Panc1 (cell line): Measurements from ENCODE around the gene KLHL12. TPM values are rescaled to one million over a fixed set of nuclear protein-coding genes. Genes with fewer than 3 reads are reported as not detected.

ENCODE experiments used
- ATAC-seq: fragments of 200-7000 bp; cut with Tn5 transposase; 2 replicates; pipeline ENCODE4 v1.9.1; 2020; ENCODE audit warnings: mild to moderate bottlenecking, moderate library complexity
- BruUV-seq: library from RNA; stranded (reverse); fragments of 400-500 nt; replicated peaks from 2 replicates; lab custom pipeline; 2021; lab: Mats Ljungman, UMichigan
- CTCF ChIA-PET: fragments of 300-600 bp; sonication (Branson Sonifier 250); formaldehyde crosslinking; loops from one replicate; lab custom pipeline; 2022; ENCODE audit warnings: antibody characterized with exemption; lab: Charles Lee
- POLR2A ChIA-PET: fragments of 300-600 bp; sonication (Branson Sonifier 250); formaldehyde crosslinking; loops from one replicate; lab custom pipeline; 2022; ENCODE audit warnings: antibody characterized with exemption; lab: Charles Lee
- DNase-seq: peaks from one replicate; pipeline ENCODE4 v3.0.0-alpha.2; 2010; ENCODE audit warnings: low read depth, low spot score
- H3K27ac ChIP-seq: 2 replicates; pipeline ENCODE4 v1.5.1; 2011; ENCODE audit warnings: mild to moderate bottlenecking, low read length, inconsistent platforms
- H3K27me3 ChIP-seq: fragments of 200-500 bp; sonication (Bioruptor generic); 2 replicates; pipeline ENCODE4 v1.6.0; 2014; ENCODE audit warnings: low read length, inconsistent platforms; ENCODE audit not compliant: control insufficient read depth, insufficient read depth
- H3K36me3 ChIP-seq: fragments of 200-500 bp; sonication (Bioruptor generic); 2 replicates; pipeline ENCODE4 v1.5.1; 2014; ENCODE audit warnings: inconsistent platforms, mild to moderate bottlenecking, low read length, moderate library complexity; ENCODE audit not compliant: control insufficient read depth, insufficient read depth
- H3K4me1 ChIP-seq: 2 replicates; pipeline ENCODE4 v1.5.1; 2011; ENCODE audit warnings: inconsistent platforms, mild to moderate bottlenecking, low read length, moderate library complexity; ENCODE audit not compliant: control insufficient read depth, insufficient read depth
- H3K4me3 ChIP-seq, 2 experiments: 2 replicates each; pipeline ENCODE4 v1.5.1; 2011 to 2012; ENCODE audit warnings: low read depth in 2 of 2, low read length in 2 of 2, mild to moderate bottlenecking in 2 of 2, inconsistent platforms in 1 of 2, moderate library complexity in 1 of 2
- H3K9me3 ChIP-seq: fragments of 200-500 bp; sonication (Bioruptor generic); 2 replicates; pipeline ENCODE4 v1.5.1; 2014; ENCODE audit warnings: low read depth, mild to moderate bottlenecking, inconsistent platforms, low read length, moderate library complexity; ENCODE audit not compliant: control insufficient read depth, insufficient read depth
- CTCF ChIP-seq: fragments of 450-650 bp; IDR thresholded peaks from 2 replicates; pipeline ENCODE4 v1.5.1; 2017; ENCODE audit warnings: mild to moderate bottlenecking
- POLR2AphosphoS5 ChIP-seq: IDR thresholded peaks from 2 replicates; pipeline ENCODE4 v1.6.1; 2012; ENCODE audit warnings: mild to moderate bottlenecking, low read depth, low read length, moderate library complexity
- REST ChIP-seq, 2 experiments: IDR thresholded peaks; 2 replicates each; pipeline ENCODE4 v1.6.1; 2011 to 2012; ENCODE audit warnings: low read depth in 2 of 2, control low read depth in 1 of 2, low read length in 1 of 2, mild to moderate bottlenecking in 1 of 2, moderate library complexity in 1 of 2; ENCODE audit not compliant: insufficient read depth in 1 of 2
- SIN3A ChIP-seq: IDR thresholded peaks from 2 replicates; pipeline ENCODE4 v1.6.1; 2012; ENCODE audit warnings: low read depth, mild to moderate bottlenecking, low read length, moderate library complexity, borderline replicate concordance; ENCODE audit not compliant: insufficient read depth
- TCF7L2 ChIP-seq: IDR thresholded peaks from 2 replicates; pipeline ENCODE4 v1.6.1; 2011; ENCODE audit warnings: mild to moderate bottlenecking, low read depth, low read length, inconsistent platforms
- in situ Hi-C: cut with HindIII; loops from 2 replicates; pipeline ENCODE4 v1.10.0; 2016; ENCODE audit warnings: low sequenced_read_pairs, low pct_unique_long_range_greater_than_20kb
- intact Hi-C: fragments of 100-400 bp; cut with micrococcal nuclease; formaldehyde crosslinking; loops from one replicate; pipeline ENCODE4 v1.10.0; 2022; ENCODE audit not compliant: unreplicated experiment
- total RNA-seq: library from RNA; stranded (reverse); gene quantifications from one replicate; pipeline ENCODE4 v1.2.1, GENCODE V29; 2021; ENCODE audit not compliant: unreplicated experiment

The KLHL12 gene
- total RNA-seq, 1 experiment from 2014 or later = 37.8 TPM

- Histone ChIP-seq H3K27me3 (no peaks in the 10 kb centered on the region), H3K4me3 (no peak overlapping the region), H3K9me3 (no peaks in the 10 kb centered on the region), H3K27ac (no peak overlapping the region), H3K36me3 (no peaks in the 10 kb centered on the region), H3K4me1 (no peaks in the 10 kb centered on the region)
- BruUV-seq = no TSS peak
- DNase-seq (no peak), ATAC-seq (no peak)
- intact Hi-C loops (no loop called here), in situ Hi-C loops (no loop called here)
- POLR2A ChIA-PET = no interaction called here
- CTCF ChIA-PET = no interaction called here
- TF ChIP-seq REST (IDR thresholded peaks at IDR 0.05; ENCODE audit: insufficient read depth in 1 of 2, low read depth in 2 of 2, low read length in 1 of 2) = no peak
- no peak for TF ChIP-seq SIN3A
- TF ChIP-seq CTCF = no peak
- TF ChIP-seq POLR2AphosphoS5 = no peak
- TF ChIP-seq TCF7L2 = no peak
Measured at GRCh38 chr1:202848191-202848542, 78.9 kb downstream of the KLHL12 start.

GRCh38 chr1:202844935-202845334 lies 82.1 kb downstream of the KLHL12 start:
- DNase-seq = no peak
- BruUV-seq = no TSS peak
- Histone ChIP-seq H3K4me1 (no peaks in the 10 kb centered on the region), H3K27me3 (no peaks in the 10 kb centered on the region), H3K9me3 (no peaks in the 10 kb centered on the region), H3K4me3 (no peak overlapping the region), H3K36me3 (no peaks in the 10 kb centered on the region), H3K27ac (no peak overlapping the region)
- ChIA-PET CTCF (no interaction called here), POLR2A (interaction anchor here (0.6 kb wide), 1 partner anchor 74 kb away, joined by 3 read pairs; no protein-coding TSS in a partner anchor)
- intact Hi-C loops = no loop called here
- in situ Hi-C loops = no loop called here
- ATAC-seq = no peak
- TF ChIP-seq TCF7L2 (no peak), CTCF (no peak), REST (IDR thresholded peaks at IDR 0.05; ENCODE audit: insufficient read depth in 1 of 2, low read depth in 2 of 2, low read length in 1 of 2) (no peak), SIN3A (no peak), POLR2AphosphoS5 (no peak)
